DOHH2 (cell line): ENCODE results near the gene UBQLN4.
A peak's percentile ranks its signal among the peaks of the same experiment; 100 is the strongest.

ENCODE experiments used
- H3F3A ChIP-seq: fragments of 200-600 bp; sonication (generic), shearing (Covaris generic); 2 replicates; pipeline ENCODE4 v1.6.0; 2016; ENCODE audit warnings: antibody characterized with exemption, mild to moderate bottlenecking; ENCODE audit not compliant: control insufficient read depth, insufficient read depth
- H3K27ac ChIP-seq: fragments of 200-600 bp; sonication (generic); 2 replicates; pipeline ENCODE4 v1.5.1; 2014; ENCODE audit warnings: low read depth, mild to moderate bottlenecking, low read length, moderate library complexity
- H3K27me3 ChIP-seq: fragments of 200-600 bp; sonication (generic); 2 replicates; pipeline ENCODE4 v1.6.1; 2014; ENCODE audit warnings: mild to moderate bottlenecking, low read length, mixed read lengths; ENCODE audit not compliant: control insufficient read depth
- H3K36me3 ChIP-seq: fragments of 200-600 bp; sonication (generic); 2 replicates; pipeline ENCODE4 v1.6.1; 2014; ENCODE audit warnings: mild to moderate bottlenecking, low read length, moderate library complexity, mixed read lengths; ENCODE audit not compliant: control insufficient read depth
- H3K4me1 ChIP-seq: fragments of 200-600 bp; sonication (generic); 2 replicates; pipeline ENCODE4 v1.6.1; 2014; ENCODE audit warnings: mild to moderate bottlenecking, low read length, mixed read lengths; ENCODE audit not compliant: control insufficient read depth
- H3K4me2 ChIP-seq: fragments of 200-600 bp; sonication (generic); 2 replicates; pipeline ENCODE4 v1.6.0; 2014; ENCODE audit warnings: mild to moderate bottlenecking, low read length, moderate library complexity
- H3K4me3 ChIP-seq: fragments of 200-600 bp; sonication (generic); 2 replicates; pipeline ENCODE4 v1.5.1; 2014; ENCODE audit warnings: mild to moderate bottlenecking, low read length, mixed read lengths
- H3K79me2 ChIP-seq: fragments of 200-600 bp; sonication (generic); 2 replicates; pipeline ENCODE4 v1.6.1; 2014; ENCODE audit warnings: mild to moderate bottlenecking, low read length, mixed read lengths; ENCODE audit not compliant: control insufficient read depth
- H3K9me2 ChIP-seq: fragments of 200-600 bp; sonication (generic); replicated peaks from 2 replicates; pipeline ENCODE4 v1.6.1; 2014; ENCODE audit warnings: mild to moderate bottlenecking, low read length, mixed read lengths; ENCODE audit not compliant: control insufficient read depth
- H3K9me3 ChIP-seq: fragments of 200-600 bp; sonication (generic); 2 replicates; pipeline ENCODE4 v1.6.1; 2014; ENCODE audit warnings: antibody characterized with exemption, low read length, mixed read lengths; ENCODE audit not compliant: control insufficient read depth, insufficient read depth
- H4K20me1 ChIP-seq: fragments of 200-600 bp; sonication (generic); 2 replicates; pipeline ENCODE4 v1.6.0; 2014; ENCODE audit warnings: low read depth, mild to moderate bottlenecking, antibody characterized with exemption, low read length, moderate library complexity; ENCODE audit not compliant: control insufficient read depth, insufficient read depth
- EZH2phosphoT487 ChIP-seq: fragments of 200-600 bp; sonication (generic); IDR thresholded peaks from 2 replicates; pipeline ENCODE4 v1.6.1; 2017; ENCODE audit warnings: borderline replicate concordance, mild to moderate bottlenecking, antibody characterized with exemption, low read length, moderate library complexity, mixed read lengths
- TF ChIP-seq, protein P1 (sequence below): fragments of 200-600 bp; sonication (generic); IDR thresholded peaks from one replicate; pipeline ENCODE4 v1.5.1; 2014; ENCODE audit warnings: antibody characterized with exemption, mild to moderate bottlenecking, low read depth, low read length; ENCODE audit not compliant: poor library complexity, severe bottlenecking

UBQLN4 gene

DNA sequence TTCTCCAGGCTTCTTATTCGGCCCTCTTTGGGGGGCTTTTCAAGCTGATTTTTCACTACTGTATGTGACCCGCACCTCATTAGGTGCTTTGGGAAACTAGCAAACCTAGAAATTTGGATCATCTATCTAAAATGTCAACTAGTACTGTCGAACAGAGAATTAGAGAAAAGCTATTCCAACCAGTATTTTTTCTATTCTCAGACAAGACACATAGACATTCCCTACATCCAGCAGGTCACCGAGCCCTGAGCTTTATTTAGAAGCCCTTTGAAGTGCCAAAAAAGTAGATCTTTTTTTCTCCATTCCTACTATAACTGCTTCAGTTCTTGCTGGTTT is 32.5 kb downstream of the UBQLN4 start:
- Histone ChIP-seq H3K4me2 (peak overlapping the region; percentile 95), H3K4me1 (peaks cover 21% of the 10 kb centered on the region), H3K4me3 (peak overlapping the region; percentile 91), H3K79me2 (peaks cover 31% of the 10 kb centered on the region), H3K9me3 (no peaks in the 10 kb centered on the region), H4K20me1 (no peaks in the 10 kb centered on the region), H3K36me3 (peaks cover 33% of the 10 kb centered on the region), H3K9me2 (no peaks in the 10 kb centered on the region), H3K27ac (no peak overlapping the region), H3K27me3 (no peaks in the 10 kb centered on the region), H3F3A (no peaks in the 10 kb centered on the region)
- TF ChIP-seq, protein P1, sequence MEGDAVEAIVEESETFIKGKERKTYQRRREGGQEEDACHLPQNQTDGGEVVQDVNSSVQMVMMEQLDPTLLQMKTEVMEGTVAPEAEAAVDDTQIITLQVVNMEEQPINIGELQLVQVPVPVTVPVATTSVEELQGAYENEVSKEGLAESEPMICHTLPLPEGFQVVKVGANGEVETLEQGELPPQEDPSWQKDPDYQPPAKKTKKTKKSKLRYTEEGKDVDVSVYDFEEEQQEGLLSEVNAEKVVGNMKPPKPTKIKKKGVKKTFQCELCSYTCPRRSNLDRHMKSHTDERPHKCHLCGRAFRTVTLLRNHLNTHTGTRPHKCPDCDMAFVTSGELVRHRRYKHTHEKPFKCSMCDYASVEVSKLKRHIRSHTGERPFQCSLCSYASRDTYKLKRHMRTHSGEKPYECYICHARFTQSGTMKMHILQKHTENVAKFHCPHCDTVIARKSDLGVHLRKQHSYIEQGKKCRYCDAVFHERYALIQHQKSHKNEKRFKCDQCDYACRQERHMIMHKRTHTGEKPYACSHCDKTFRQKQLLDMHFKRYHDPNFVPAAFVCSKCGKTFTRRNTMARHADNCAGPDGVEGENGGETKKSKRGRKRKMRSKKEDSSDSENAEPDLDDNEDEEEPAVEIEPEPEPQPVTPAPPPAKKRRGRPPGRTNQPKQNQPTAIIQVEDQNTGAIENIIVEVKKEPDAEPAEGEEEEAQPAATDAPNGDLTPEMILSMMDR = no peak
- TF ChIP-seq EZH2phosphoT487 = no peak

DNA sequence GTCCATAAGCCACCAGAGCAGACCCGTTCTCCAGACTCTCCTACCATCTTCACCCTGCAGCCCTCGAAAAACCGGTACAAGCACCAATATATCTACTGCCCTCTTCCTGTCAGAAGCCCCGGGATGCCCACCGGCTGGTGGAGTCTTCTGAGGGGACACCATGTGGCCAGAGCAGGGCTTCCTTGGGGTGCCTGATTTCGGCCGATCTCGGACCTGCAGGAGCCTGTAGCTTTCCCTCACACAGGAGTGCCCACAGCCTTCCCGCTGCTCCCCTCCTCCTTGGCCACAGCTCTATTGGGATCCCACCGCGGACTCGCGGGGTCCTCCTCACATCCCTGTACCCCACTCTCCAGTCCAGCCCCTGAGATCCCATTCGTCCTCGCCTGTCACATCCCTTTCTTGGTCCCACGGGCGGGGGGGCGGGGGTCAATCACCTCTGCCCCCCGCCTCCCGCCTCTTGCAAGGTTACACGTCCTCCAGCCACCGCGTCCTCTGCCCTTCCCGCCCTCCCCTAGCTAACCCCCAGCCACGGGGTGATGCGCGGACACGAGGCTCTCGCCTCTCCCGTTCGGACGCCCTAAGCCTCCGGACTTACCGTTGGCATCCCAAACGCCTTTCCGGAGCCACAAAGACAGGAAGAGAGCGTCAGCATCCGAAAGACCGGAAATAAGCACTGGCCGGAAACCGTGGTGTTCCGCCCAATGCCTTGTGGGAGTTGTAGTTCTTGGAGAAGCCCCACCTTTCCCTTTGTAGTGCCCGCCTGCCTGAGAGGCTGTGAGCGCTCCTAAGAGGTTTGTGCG is 33.1 kb downstream of the UBQLN4 start, which contains the start of gene SSR2:
TSS of gene SSR2 (minus strand) at position 659 of the 800 bp plus-strand sequence. CDS start 784 bp downstream, outside the sequence.
- peak within 1 kb of the TSS; percentile 95 for H3K4me2 ChIP-seq
- no peaks in the 10 kb centered on the region for H3K9me3 ChIP-seq
- H4K20me1 ChIP-seq = no peaks in the 10 kb centered on the region
- H3K9me2 ChIP-seq = no peaks in the 10 kb centered on the region
- H3K79me2 ChIP-seq = peaks cover 31% of the 10 kb centered on the region
- no peak for TF ChIP-seq EZH2phosphoT487
- TF ChIP-seq, protein P1 = no peak
- no peaks in the 10 kb centered on the region for H3K27me3 ChIP-seq
- H3K4me3 ChIP-seq = peak within 1 kb of the TSS; percentile 91
- peaks cover 38% of the 10 kb centered on the region for H3K36me3 ChIP-seq
- H3K27ac ChIP-seq = no peak within 1 kb of the TSS
- H3F3A ChIP-seq = no peaks in the 10 kb centered on the region
- H3K4me1 ChIP-seq = peaks cover 19% of the 10 kb centered on the region

DNA sequence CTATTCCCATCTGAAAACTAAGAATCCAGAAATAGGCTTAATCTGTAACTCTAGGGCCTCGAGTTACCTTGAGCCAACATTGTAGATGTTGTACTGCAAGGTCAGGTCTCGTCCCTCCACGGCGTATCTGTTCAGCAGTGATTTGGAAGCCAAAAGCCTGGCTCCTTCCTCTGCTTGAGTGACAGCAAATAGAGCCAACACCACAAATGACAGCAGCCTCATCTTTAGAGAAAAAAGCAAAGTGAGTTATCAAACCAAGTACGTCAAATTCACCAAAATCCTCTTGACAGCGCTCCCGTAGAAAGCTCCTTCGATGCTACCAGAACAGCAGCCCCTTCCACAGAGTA is 33.7 kb downstream of the UBQLN4 start:
- Histone ChIP-seq H3K4me3 (peak overlapping the region; percentile 91), H3K36me3 (peaks cover 39% of the 10 kb centered on the region), H3K9me3 (no peaks in the 10 kb centered on the region), H3K4me1 (peaks cover 19% of the 10 kb centered on the region), H3K4me2 (peak overlapping the region; percentile 95), H3F3A (no peaks in the 10 kb centered on the region), H3K27ac (no peak overlapping the region), H3K79me2 (peaks cover 31% of the 10 kb centered on the region), H4K20me1 (no peaks in the 10 kb centered on the region), H3K9me2 (no peaks in the 10 kb centered on the region), H3K27me3 (no peaks in the 10 kb centered on the region)
- TF ChIP-seq, protein P1 = no peak
- no peak for TF ChIP-seq EZH2phosphoT487
